K562 (cell line): ENCODE results near the gene ZDHHC14. TPM values are rescaled to one million over a fixed set of nuclear protein-coding genes. Genes with fewer than 3 reads are reported as not detected.

Experiments used
- ATAC-seq: fragments of 200-7000 bp; cut with Tn5 transposase; 3 replicates; pipeline ENCODE4 v1.9.1; 2020; ENCODE audit warnings: moderate library complexity
- BruUV-seq: library from RNA; stranded (reverse); fragments of 400-500 nt; replicated peaks from 2 replicates; lab custom pipeline; 2021; lab: Mats Ljungman, UMichigan
- CTCF ChIA-PET: fragments of 300-600 bp; formaldehyde crosslinking; extraction: SDS; loops from one replicate; lab custom pipeline; 2021; ENCODE audit warnings: low intra/inter-chr PET ratio; lab: Yijun Ruan, JAX
- POLR2A ChIA-PET: fragments of 300-600, 350-650 bp; sonication (Branson Sonifier 250); formaldehyde crosslinking; extraction: SDS; loops from one replicate; lab custom pipeline; 2021; ENCODE audit warnings: antibody characterized with exemption, inconsistent platforms; lab: Yijun Ruan, JAX
- DNase-seq, 4 experiments: peaks; one replicate each; pipeline versions ENCODE4 v3.0.0 to v3.0.0-alpha.2; 2011 to 2018; ENCODE audit warnings: low spot score in 3 of 4, mixed read lengths in 3 of 4; ENCODE audit errors: extremely low read depth in 1 of 4
- FAIRE-seq: peaks from 2 replicates; lab custom pipeline; 2011; peaks lifted over from hg19 to GRCh38; lab: Jason Lieb, UNC
- H2AFZ ChIP-seq: 2 replicates; pipeline ENCODE4 v1.6.0; 2011; ENCODE audit warnings: low read depth, low read length, control low read depth, inconsistent platforms
- H3K27ac ChIP-seq: fragments of 200-600 bp; 3 replicates; pipeline ENCODE4 v1.8.0; 2011; ENCODE audit warnings: low read depth, mild to moderate bottlenecking, control low read depth, inconsistent platforms, low read length, moderate library complexity, mixed read lengths; ENCODE audit errors: extremely low read depth
- H3K27me3 ChIP-seq, 2 experiments: fragments of 300-600 bp in 1 of 2; 2 replicates in 1 of 2; 3 replicates in 1 of 2; pipeline versions ENCODE4 v1.6.0 to v1.8.0; 2011; ENCODE audit warnings: inconsistent platforms in 2 of 2, low read length in 2 of 2, mild to moderate bottlenecking in 1 of 2, mixed read lengths in 1 of 2, moderate library complexity in 1 of 2; ENCODE audit not compliant: control insufficient read depth in 2 of 2, insufficient read depth in 2 of 2
- H3K36me3 ChIP-seq: fragments of 300-600 bp; 3 replicates; pipeline ENCODE4 v1.8.0; 2011; ENCODE audit warnings: mild to moderate bottlenecking, low read length, inconsistent platforms; ENCODE audit not compliant: control insufficient read depth, insufficient read depth
- H3K4me1 ChIP-seq, 2 experiments: fragments of 200-600 bp in 1 of 2; replicated peaks in 1 of 2; 2 replicates in 1 of 2; 3 replicates in 1 of 2; pipeline versions ENCODE4 v1.5.1 to v1.8.0; 2011; ENCODE audit warnings: inconsistent platforms in 2 of 2, low read length in 2 of 2, mild to moderate bottlenecking in 1 of 2, mixed read lengths in 1 of 2, moderate library complexity in 1 of 2; ENCODE audit not compliant: control insufficient read depth in 2 of 2, insufficient read depth in 2 of 2
- H3K4me2 ChIP-seq: 2 replicates; pipeline ENCODE4 v1.6.1; 2011; ENCODE audit warnings: low read length, control low read depth, inconsistent platforms, mixed read lengths; ENCODE audit not compliant: insufficient read depth
- H3K4me3 ChIP-seq: fragments of 200-600 bp; sonication (generic), shearing (Covaris generic); 2 replicates; pipeline ENCODE4 v1.5.1; 2016; ENCODE audit warnings: control low read depth, inconsistent platforms
- H3K79me2 ChIP-seq: fragments of 200-600 bp; 3 replicates; pipeline ENCODE4 v1.8.0; 2011; ENCODE audit warnings: low read length, inconsistent platforms; ENCODE audit not compliant: control insufficient read depth, insufficient read depth
- H3K9ac ChIP-seq, 2 experiments: 2 replicates each; pipeline versions ENCODE4 v1.6.0 to v1.6.1; 2011; ENCODE audit warnings: low read depth in 2 of 2, low read length in 2 of 2, control low read depth in 1 of 2, inconsistent platforms in 1 of 2, mild to moderate bottlenecking in 1 of 2, mixed read lengths in 1 of 2; ENCODE audit not compliant: insufficient read depth in 1 of 2
- H3K9me1 ChIP-seq: one replicate; pipeline ENCODE4 v1.6.0; 2011; ENCODE audit warnings: inconsistent platforms, mild to moderate bottlenecking, low read length, moderate library complexity; ENCODE audit not compliant: control insufficient read depth, insufficient read depth
- H3K9me3 ChIP-seq: replicated peaks from 2 replicates; pipeline ENCODE4 v1.5.1; 2011; ENCODE audit warnings: low read depth, low read length, inconsistent platforms; ENCODE audit not compliant: control insufficient read depth, insufficient read depth
- H4K20me1 ChIP-seq: replicated peaks from 2 replicates; pipeline ENCODE4 v1.6.1; 2011; ENCODE audit warnings: low read length, inconsistent platforms, mixed read lengths; ENCODE audit not compliant: control insufficient read depth, insufficient read depth
- BACH1 ChIP-seq: fragments of 200-800 bp; sonication (Bioruptor generic); IDR thresholded peaks from 2 replicates; pipeline ENCODE4 v1.6.1; 2016; ENCODE audit warnings: missing genetic modification characterization, missing compliant biosample characterization
- BHLHE40 ChIP-seq: IDR thresholded peaks from 2 replicates; pipeline ENCODE4 v1.6.1; 2011; ENCODE audit warnings: low read length, improper control_type of control experiment
- IFI16 ChIP-seq: fragments of 250-450 bp; sonication (Bioruptor Pico); IDR thresholded peaks from 2 replicates; pipeline ENCODE4 v2.1.2; 2022; ENCODE audit warnings: mild to moderate bottlenecking, inconsistent platforms
- SMARCC2 ChIP-seq: fragments of 450-650 bp; IDR thresholded peaks from 2 replicates; pipeline ENCODE4 v1.6.1; 2017; ENCODE audit warnings: antibody characterized with exemption, moderate library complexity, mild to moderate bottlenecking, low read depth
- TBL1XR1 ChIP-seq, 2 experiments: IDR thresholded peaks; 2 replicates each; pipeline ENCODE4 v1.6.1; 2012; ENCODE audit warnings: improper control_type of control experiment in 2 of 2, low read length in 2 of 2, mild to moderate bottlenecking in 1 of 2
- ZNF134 ChIP-seq: fragments of 250-450 bp; sonication (Bioruptor Pico); conservative IDR thresholded peaks from 2 replicates; pipeline ENCODE4 v1.4.0; 2020
- whole genome bisulfite sequencing: fragments of 100-300 bp; shearing (Covaris generic); methylation state at CpG from one replicate; pipeline ENCODE4 v1.1.6; 2016; ENCODE audit warnings: low coverage, mixed read lengths; ENCODE audit not compliant: insufficient coverage; ENCODE audit errors: missing lambda C conversion rate; 5-methylcytosine and 5-hydroxymethylcytosine counted together
- in situ Hi-C: fragments of 300-500 bp; cut with MboI; formaldehyde crosslinking; loops from 4 replicates; pipeline ENCODE4 v1.15.0; 2018; ENCODE audit warnings: inconsistent platforms, mixed read lengths
- intact Hi-C: fragments of 100-400 bp; cut with micrococcal nuclease; formaldehyde crosslinking; loops from 2 replicates; pipeline ENCODE4 v1.14.2; 2022
- polyA plus RNA-seq, 8 experiments: library from polyadenylated mRNA; depleted of rRNA in 4 of 8; stranded (reverse) in 5 of 8; unstranded in 3 of 8; fragments of >200 nt; fragmentation: Nextera tagmentation in 2 of 8; fragmentation: Illumina TruSeq in 1 of 8; extraction: Ambion mirVana in 2 of 8; extraction: Trizol in 1 of 8; gene quantifications; 2 replicates each; pipeline versions ENCODE4 v1.2.1 to v1.2.3, GENCODE V29; 2011 to 2014; ENCODE audit warnings: inconsistent platforms in 1 of 8, missing spikeins in 1 of 8
- total RNA-seq, 7 experiments: library from RNA; depleted of rRNA in 6 of 7; stranded (reverse); fragments of >200 nt in 6 of 7; fragmentation: Illumina TruSeq in 2 of 7; extraction: Trizol in 2 of 7; gene quantifications; 2 replicates each; pipeline versions ENCODE4 v1.2.1 to v1.2.3, GENCODE V29; 2011 to 2021; ENCODE audit warnings: low replicate concordance in 1 of 7
- TF ChIP-seq, protein P1 (sequence below): IDR thresholded peaks from 2 replicates; pipeline ENCODE4 v1.6.1; 2011; ENCODE audit not compliant: insufficient read length; ENCODE audit errors: extremely low read depth

ZDHHC14 gene
- total and polyA plus RNA-seq, 9 of the 15 experiments (the other 6 are each of a cell fraction or from before 2014, with no cell fraction given) = 0.92 to 23.1 (median 13.8) TPM

GRCh38 chr6:157571950-157572349 lies 191.0 kb downstream of the ZDHHC14 start (continued):
- TF ChIP-seq SMARCC2 = no peak
- no peak for TF ChIP-seq TBL1XR1 (IDR thresholded peaks at IDR 0.05; ENCODE audit: low read length in 2 of 2)
- no peak for TF ChIP-seq BACH1
- TF ChIP-seq, protein P1, sequence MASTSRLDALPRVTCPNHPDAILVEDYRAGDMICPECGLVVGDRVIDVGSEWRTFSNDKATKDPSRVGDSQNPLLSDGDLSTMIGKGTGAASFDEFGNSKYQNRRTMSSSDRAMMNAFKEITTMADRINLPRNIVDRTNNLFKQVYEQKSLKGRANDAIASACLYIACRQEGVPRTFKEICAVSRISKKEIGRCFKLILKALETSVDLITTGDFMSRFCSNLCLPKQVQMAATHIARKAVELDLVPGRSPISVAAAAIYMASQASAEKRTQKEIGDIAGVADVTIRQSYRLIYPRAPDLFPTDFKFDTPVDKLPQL = no peak
- no peak for TF ChIP-seq IFI16 (CRISPR knock-in tag)

GRCh38 chr6:157574851-157575424 lies 193.9 kb downstream of the ZDHHC14 start:
- Histone ChIP-seq H3K27ac (no peak overlapping the region), H3K4me3 (no peak overlapping the region), H3K79me2 (no peaks in the 10 kb centered on the region), H3K9me1 (no peaks in the 10 kb centered on the region), H3K27me3 (no peaks in the 10 kb centered on the region), H3K9me3 (no peaks in the 10 kb centered on the region), H3K9ac (no peak overlapping the region), H2AFZ (no peak overlapping the region), H4K20me1 (no peaks in the 10 kb centered on the region), H3K36me3 (no peaks in the 10 kb centered on the region), H3K4me1 (peaks cover 0 to 3% of the 10 kb centered on the region in 2 experiments; a peak in 3 of 5 replicates), H3K4me2 (no peak overlapping the region)
- BruUV-seq = no TSS peak
- in situ Hi-C loops (no loop called here), intact Hi-C loops (no loop called here)
- POLR2A ChIA-PET = interaction anchor here (1.0 to 1.6 kb wide), 2 partner anchors 18 to 20 kb away, joined by 5 read pairs; no protein-coding TSS in a partner anchor
- TF ChIP-seq BHLHE40 (no peak), ZNF134 (peak; percentile 91)
- FAIRE-seq (no peak), DNase-seq (no peak), ATAC-seq (no peak)
- CTCF ChIA-PET = no interaction called here
- 75% methylated on average over 5 of the region's 5 CpGs for WGBS
